ENCODE data around the gene CES2.
A peak's percentile ranks its signal among the peaks of the same experiment; 100 is the strongest.

CES2 gene, protein sequence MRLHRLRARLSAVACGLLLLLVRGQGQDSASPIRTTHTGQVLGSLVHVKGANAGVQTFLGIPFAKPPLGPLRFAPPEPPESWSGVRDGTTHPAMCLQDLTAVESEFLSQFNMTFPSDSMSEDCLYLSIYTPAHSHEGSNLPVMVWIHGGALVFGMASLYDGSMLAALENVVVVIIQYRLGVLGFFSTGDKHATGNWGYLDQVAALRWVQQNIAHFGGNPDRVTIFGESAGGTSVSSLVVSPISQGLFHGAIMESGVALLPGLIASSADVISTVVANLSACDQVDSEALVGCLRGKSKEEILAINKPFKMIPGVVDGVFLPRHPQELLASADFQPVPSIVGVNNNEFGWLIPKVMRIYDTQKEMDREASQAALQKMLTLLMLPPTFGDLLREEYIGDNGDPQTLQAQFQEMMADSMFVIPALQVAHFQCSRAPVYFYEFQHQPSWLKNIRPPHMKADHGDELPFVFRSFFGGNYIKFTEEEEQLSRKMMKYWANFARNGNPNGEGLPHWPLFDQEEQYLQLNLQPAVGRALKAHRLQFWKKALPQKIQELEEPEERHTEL

DNA sequence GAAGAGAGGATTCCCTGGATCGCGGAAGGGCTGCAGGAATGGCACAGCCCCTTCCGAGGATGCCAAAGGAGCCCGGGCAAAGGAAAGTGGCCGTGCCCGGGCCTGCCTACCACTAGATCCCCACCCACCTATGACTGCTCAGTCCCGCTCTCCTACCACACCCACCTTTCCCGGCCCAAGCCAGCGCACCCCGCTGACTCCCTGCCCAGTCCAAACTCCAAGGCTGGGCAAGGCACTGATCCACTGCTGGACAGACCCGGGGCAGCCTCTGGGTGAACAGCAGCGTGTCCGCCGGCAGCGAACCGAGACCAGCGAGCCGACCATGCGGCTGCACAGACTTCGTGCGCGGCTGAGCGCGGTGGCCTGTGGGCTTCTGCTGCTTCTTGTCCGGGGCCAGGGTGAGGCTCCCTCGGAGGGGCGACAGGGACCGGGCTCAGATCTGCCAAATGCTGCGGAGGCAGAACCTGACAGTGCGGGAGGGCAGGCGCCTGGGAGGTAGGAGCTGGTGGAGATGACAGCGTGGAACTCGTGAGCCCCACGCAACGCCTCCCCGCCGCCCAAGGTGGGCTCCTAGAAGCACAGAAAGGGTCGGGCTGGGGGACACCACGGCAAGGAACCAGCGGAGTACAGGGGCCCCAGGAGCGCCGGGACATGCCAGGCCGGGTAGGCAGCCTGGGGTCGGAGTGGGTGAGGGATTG lies at the start of gene CES2:
TSS of gene CES2 (plus strand) at position 203 of the 698 bp plus-strand sequence. CDS start at position 323, 120 bp downstream.
- Mint-ChIP-seq H3K27me3 (ENCODE audit: low read depth, poor library complexity) (peaks cover 3% of the 10 kb centered on the region), H3K36me3 (ENCODE audit: low read depth) (peaks cover 18% of the 10 kb centered on the region), H3K9me3 (no peaks in the 10 kb centered on the region), H3K4me1 (peaks cover 45% of the 10 kb centered on the region), H3K4me3 (peak within 1 kb of the TSS; percentile 98), H3K27ac (peak within 1 kb of the TSS; percentile 90)
- peak; percentile 51 for DNase-seq
- TF ChIP-seq, protein P1, sequence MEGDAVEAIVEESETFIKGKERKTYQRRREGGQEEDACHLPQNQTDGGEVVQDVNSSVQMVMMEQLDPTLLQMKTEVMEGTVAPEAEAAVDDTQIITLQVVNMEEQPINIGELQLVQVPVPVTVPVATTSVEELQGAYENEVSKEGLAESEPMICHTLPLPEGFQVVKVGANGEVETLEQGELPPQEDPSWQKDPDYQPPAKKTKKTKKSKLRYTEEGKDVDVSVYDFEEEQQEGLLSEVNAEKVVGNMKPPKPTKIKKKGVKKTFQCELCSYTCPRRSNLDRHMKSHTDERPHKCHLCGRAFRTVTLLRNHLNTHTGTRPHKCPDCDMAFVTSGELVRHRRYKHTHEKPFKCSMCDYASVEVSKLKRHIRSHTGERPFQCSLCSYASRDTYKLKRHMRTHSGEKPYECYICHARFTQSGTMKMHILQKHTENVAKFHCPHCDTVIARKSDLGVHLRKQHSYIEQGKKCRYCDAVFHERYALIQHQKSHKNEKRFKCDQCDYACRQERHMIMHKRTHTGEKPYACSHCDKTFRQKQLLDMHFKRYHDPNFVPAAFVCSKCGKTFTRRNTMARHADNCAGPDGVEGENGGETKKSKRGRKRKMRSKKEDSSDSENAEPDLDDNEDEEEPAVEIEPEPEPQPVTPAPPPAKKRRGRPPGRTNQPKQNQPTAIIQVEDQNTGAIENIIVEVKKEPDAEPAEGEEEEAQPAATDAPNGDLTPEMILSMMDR (IDR thresholded peaks at IDR 0.05) = no peak

DNA sequence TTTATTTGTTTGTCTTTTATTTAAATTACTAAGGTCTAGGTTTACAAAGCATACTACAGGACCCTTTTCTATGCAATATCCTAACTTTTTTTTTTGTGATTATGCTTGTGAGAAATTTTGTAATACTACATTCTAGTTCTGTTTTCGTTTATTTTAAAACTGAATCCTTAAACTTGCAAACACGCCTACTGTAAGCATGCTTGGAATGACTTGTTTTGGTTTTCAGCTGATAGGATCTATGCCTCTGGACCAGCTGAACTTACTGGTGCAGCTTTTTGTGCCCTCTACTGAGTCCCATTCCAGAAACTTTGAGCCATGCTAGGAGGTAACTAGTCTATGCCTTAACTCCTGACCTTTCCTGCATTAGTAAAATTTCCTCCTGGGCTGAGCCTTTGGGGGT lies 49.0 kb upstream of the CES2 start:
- H3K27ac Mint-ChIP-seq = no peak overlapping the region
- no peak for DNase-seq
- H3K4me3 Mint-ChIP-seq = no peak overlapping the region
- H3K27me3 Mint-ChIP-seq (ENCODE audit: low read depth, poor library complexity) = no peaks in the 10 kb centered on the region
- H3K9me3 Mint-ChIP-seq = no peaks in the 10 kb centered on the region
- H3K4me1 Mint-ChIP-seq = peaks cover 31% of the 10 kb centered on the region
- H3K36me3 Mint-ChIP-seq (ENCODE audit: low read depth) = peaks cover 32% of the 10 kb centered on the region
- TF ChIP-seq, protein P1 (IDR thresholded peaks at IDR 0.05) = no peak

DNA sequence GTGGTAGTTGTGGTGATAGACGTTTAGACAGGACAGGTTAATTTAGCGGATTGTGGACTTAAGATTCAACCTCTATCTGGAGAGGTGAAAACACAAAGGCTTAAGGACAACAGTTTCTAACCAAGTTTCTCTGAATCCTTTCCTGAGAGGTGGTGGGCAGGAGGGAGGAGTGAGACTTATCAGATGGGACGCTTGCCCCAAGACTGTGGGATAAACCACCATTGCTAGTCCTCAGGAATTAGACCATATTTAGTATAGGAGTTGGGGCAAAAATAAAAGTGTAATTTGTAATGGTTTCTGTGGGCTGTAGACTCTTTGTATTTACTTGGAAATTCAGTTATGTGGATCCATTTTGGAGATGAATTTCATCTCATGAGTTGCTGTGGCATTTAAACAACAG lies 48.4 kb upstream of the CES2 start:
- no peak overlapping the region for H3K4me3 Mint-ChIP-seq
- DNase-seq = no peak
- TF ChIP-seq, protein P1 (IDR thresholded peaks at IDR 0.05) = no peak

DNA sequence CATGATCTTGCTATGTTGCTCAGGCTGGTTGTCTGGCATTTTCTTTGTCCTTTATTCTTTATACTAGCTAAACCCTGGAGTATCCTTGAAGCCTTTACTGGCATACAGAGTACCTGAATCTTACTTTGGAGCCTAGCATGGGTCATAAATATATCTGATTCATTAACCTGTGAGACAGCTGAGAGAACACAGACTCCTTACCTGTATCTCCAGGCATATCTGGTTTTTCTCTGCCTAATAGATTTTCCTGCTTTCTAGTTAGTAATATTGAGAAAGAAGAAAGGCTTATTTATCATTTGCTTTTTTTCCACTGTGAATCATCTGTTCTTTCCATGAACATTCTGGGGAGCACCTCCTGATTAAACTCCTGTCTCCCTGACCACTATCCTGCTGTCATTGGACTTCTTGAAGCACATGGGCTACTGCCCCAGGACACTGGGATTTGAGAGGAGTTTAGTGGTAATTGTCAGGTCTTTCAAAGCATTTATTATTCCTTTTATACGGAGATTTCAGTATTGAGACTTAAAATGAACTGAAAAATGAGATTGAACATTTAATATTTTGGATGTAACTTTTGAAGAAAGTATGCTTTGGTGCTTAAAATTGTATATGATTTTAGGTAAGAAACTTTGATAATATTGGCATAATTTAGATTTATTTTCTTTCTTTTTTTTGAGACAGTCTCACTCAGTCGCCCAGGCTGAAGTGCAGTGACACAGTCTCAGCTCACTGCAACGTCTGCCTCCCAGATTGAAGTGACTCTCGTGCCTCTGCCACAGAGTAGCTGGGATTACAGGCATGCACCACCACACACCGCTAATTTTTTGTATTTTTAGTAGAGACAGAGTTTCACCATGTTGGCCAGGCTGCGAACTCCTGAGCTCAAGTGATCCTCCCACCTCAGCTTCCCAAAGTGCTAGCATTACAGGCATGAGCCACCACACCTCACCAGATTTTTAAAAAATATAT lies 46.4 kb upstream of the CES2 start:
- peaks cover 32% of the 10 kb centered on the region for H3K36me3 Mint-ChIP-seq (ENCODE audit: low read depth)
- H3K27me3 Mint-ChIP-seq (ENCODE audit: low read depth, poor library complexity) = no peaks in the 10 kb centered on the region
- H3K4me1 Mint-ChIP-seq = peaks cover 26% of the 10 kb centered on the region
- H3K27ac Mint-ChIP-seq = no peak overlapping the region
- no peaks in the 10 kb centered on the region for H3K9me3 Mint-ChIP-seq
- DNase-seq = no peak
- no peak overlapping the region for H3K4me3 Mint-ChIP-seq
- TF ChIP-seq, protein P1 (IDR thresholded peaks at IDR 0.05) = no peak

More for the DNA sequence above, 48.4 kb upstream of the CES2 start:
- H3K27ac Mint-ChIP-seq = no peak overlapping the region
- peaks cover 32% of the 10 kb centered on the region for H3K36me3 Mint-ChIP-seq (ENCODE audit: low read depth)
- peaks cover 29% of the 10 kb centered on the region for H3K4me1 Mint-ChIP-seq
- H3K9me3 Mint-ChIP-seq = no peaks in the 10 kb centered on the region
- H3K27me3 Mint-ChIP-seq (ENCODE audit: low read depth, poor library complexity) = no peaks in the 10 kb centered on the region

DNA sequence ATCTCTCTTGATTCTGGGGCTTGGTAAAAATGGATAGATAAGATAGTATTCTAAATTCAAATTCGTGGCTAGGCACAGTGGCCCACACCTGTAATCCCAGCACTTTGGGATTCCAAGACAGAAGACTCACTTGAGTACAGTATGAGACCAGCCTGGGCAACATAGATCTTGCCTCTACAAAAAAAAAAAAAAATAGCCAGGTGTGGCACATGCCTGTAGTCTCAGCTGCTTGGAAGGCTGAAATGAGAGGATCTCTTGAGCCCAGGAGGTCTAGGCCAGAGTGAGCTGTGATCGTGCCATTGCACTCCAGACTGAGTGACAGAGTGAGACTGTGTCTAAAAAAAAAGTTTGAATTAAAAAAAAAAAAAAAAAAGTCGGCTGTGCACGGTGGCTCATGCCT lies 45.7 kb upstream of the CES2 start:
- Mint-ChIP-seq H3K4me3 (no peak overlapping the region), H3K27ac (no peak overlapping the region), H3K4me1 (peaks cover 26% of the 10 kb centered on the region), H3K27me3 (ENCODE audit: low read depth, poor library complexity) (no peaks in the 10 kb centered on the region), H3K36me3 (ENCODE audit: low read depth) (peaks cover 26% of the 10 kb centered on the region), H3K9me3 (no peaks in the 10 kb centered on the region)
- TF ChIP-seq, protein P1 (IDR thresholded peaks at IDR 0.05) = no peak
- DNase-seq = no peak
